H1 (cell line): ENCODE measurements around the gene KLF9. TPM values are rescaled to one million over a fixed set of nuclear protein-coding genes. Genes with fewer than 3 reads are reported as not detected.

Experiments used
- CTCF ChIA-PET: fragments of 300-600 bp; sonication (Branson Sonifier 250); formaldehyde crosslinking; loops from one replicate; lab custom pipeline; 2021; ENCODE audit not compliant: partially characterized antibody; lab: Charles Lee
- POLR2A ChIA-PET: fragments of 300-600 bp; sonication (Branson Sonifier 250); formaldehyde crosslinking; loops from one replicate; lab custom pipeline; 2021; ENCODE audit warnings: inconsistent platforms; ENCODE audit not compliant: partially characterized antibody; lab: Charles Lee
- DNase-seq, 2 experiments: peaks; one replicate each; pipeline versions ENCODE4 v3.0.0 to v3.0.0-alpha.2; 2010 to 2022; ENCODE audit warnings: low spot score in 2 of 2, low read depth in 1 of 2, mixed read lengths in 1 of 2
- FAIRE-seq: peaks from 2 replicates; lab custom pipeline; 2011; peaks lifted over from hg19 to GRCh38; lab: Jason Lieb, UNC
- H2AFZ ChIP-seq: 2 replicates; pipeline ENCODE4 v1.8.1; 2012; ENCODE audit warnings: low read length, inconsistent platforms
- H2AK5ac ChIP-seq: 2 replicates; pipeline ENCODE4 v1.6.1; 2013; ENCODE audit warnings: low read depth, low read length
- H2BK120ac ChIP-seq: replicated peaks from 2 replicates; pipeline ENCODE3; 2013; ENCODE audit warnings: low read depth, low read length, inconsistent platforms
- H2BK12ac ChIP-seq: 2 replicates; pipeline ENCODE4 v1.6.1; 2013; ENCODE audit warnings: low read depth, low read length
- H2BK15ac ChIP-seq: 2 replicates; pipeline ENCODE4 v1.6.1; 2013; ENCODE audit warnings: low read length
- H2BK20ac ChIP-seq: 2 replicates; pipeline ENCODE4 v1.6.1; 2013; ENCODE audit warnings: low read length
- H2BK5ac ChIP-seq: 2 replicates; pipeline ENCODE4 v1.6.1; 2013; ENCODE audit warnings: low read depth, low read length
- H3K14ac ChIP-seq: 2 replicates; pipeline ENCODE4 v1.6.1; 2013; ENCODE audit warnings: inconsistent platforms; ENCODE audit not compliant: insufficient read length
- H3K18ac ChIP-seq: 2 replicates; pipeline ENCODE4 v1.6.1; 2013; ENCODE audit warnings: low read length; ENCODE audit errors: extremely low read depth
- H3K23ac ChIP-seq: 2 replicates; pipeline ENCODE4 v1.6.1; 2013; ENCODE audit warnings: inconsistent platforms; ENCODE audit not compliant: insufficient read length
- H3K23me2 ChIP-seq: 2 replicates; pipeline ENCODE4 v1.6.1; 2013; ENCODE audit warnings: low read depth, low read length
- H3K27ac ChIP-seq: 2 replicates; pipeline ENCODE4 v1.6.1; 2011; ENCODE audit warnings: low read depth, low read length, inconsistent platforms
- H3K27me3 ChIP-seq, 4 experiments: replicated peaks in 1 of 4; 1 replicate in 1 of 4; 2 replicates in 3 of 4; pipeline versions ENCODE4 v1.6.1 to v1.8.1; 2011 to 2013; ENCODE audit warnings: low read length in 3 of 4, mild to moderate bottlenecking in 3 of 4, inconsistent platforms in 2 of 4, mixed read lengths in 2 of 4, moderate library complexity in 1 of 4; ENCODE audit not compliant: control insufficient read depth in 3 of 4, insufficient read depth in 3 of 4; ENCODE audit errors: extremely low read depth in 1 of 4
- H3K36me3 ChIP-seq, 4 experiments: 2 replicates each; pipeline versions ENCODE4 v1.6.1 to v1.8.1; 2011 to 2013; ENCODE audit warnings: mild to moderate bottlenecking in 4 of 4, low read length in 3 of 4, moderate library complexity in 2 of 4, control low read depth in 1 of 4, inconsistent platforms in 1 of 4; ENCODE audit not compliant: insufficient read depth in 4 of 4, control insufficient read depth in 2 of 4
- H3K4ac ChIP-seq: replicated peaks from 2 replicates; pipeline ENCODE3; 2013; ENCODE audit warnings: low read length, low read depth, mixed read lengths, inconsistent platforms; ENCODE audit not compliant: insufficient read length
- H3K4me1 ChIP-seq, 4 experiments: replicated peaks in 1 of 4; 1 replicate in 1 of 4; 2 replicates in 3 of 4; pipeline versions ENCODE4 v1.6.1 to v1.8.1; 2011 to 2013; ENCODE audit warnings: low read length in 3 of 4, inconsistent platforms in 2 of 4, mixed read lengths in 1 of 4; ENCODE audit not compliant: insufficient read depth in 4 of 4, control insufficient read depth in 3 of 4
- H3K4me2 ChIP-seq, 2 experiments: 2 replicates each; pipeline versions ENCODE4 v1.6.1 to v1.8.1; 2011 to 2013; ENCODE audit warnings: low read depth in 2 of 2, low read length in 2 of 2, control low read depth in 1 of 2, inconsistent platforms in 1 of 2, mild to moderate bottlenecking in 1 of 2; ENCODE audit not compliant: insufficient read depth in 1 of 2
- H3K4me3 ChIP-seq, 4 experiments: fragments of 200-600, 300-600 bp in 1 of 4; sonication (generic), shearing (Covaris generic), sonication (Bioruptor Twin) in 1 of 4; 2 replicates each; pipeline versions ENCODE4 v1.5.1 to v1.8.1; 2011 to 2016; ENCODE audit warnings: low read length in 4 of 4, low read depth in 3 of 4, control low read depth in 2 of 4, inconsistent platforms in 2 of 4, mild to moderate bottlenecking in 2 of 4, mixed read lengths in 1 of 4, moderate library complexity in 1 of 4; ENCODE audit not compliant: insufficient read depth in 2 of 4; ENCODE audit errors: extremely low read depth in 1 of 4
- H3K56ac ChIP-seq: replicated peaks from 2 replicates; pipeline ENCODE3; 2013; ENCODE audit warnings: low read depth, mild to moderate bottlenecking, mixed read lengths, low read length, inconsistent platforms; ENCODE audit not compliant: insufficient read length
- H3K79me1 ChIP-seq: 2 replicates; pipeline ENCODE4 v1.6.1; 2013; ENCODE audit warnings: low read depth, low read length, control low read depth
- H3K79me2 ChIP-seq, 2 experiments: 2 replicates each; pipeline versions ENCODE4 v1.6.1 to v1.8.1; 2012 to 2013; ENCODE audit warnings: low read length in 2 of 2, mild to moderate bottlenecking in 2 of 2, inconsistent platforms in 1 of 2; ENCODE audit not compliant: insufficient read depth in 2 of 2, control insufficient read depth in 1 of 2
- H3K9ac ChIP-seq, 4 experiments: replicated peaks in 1 of 4; 1 replicate in 1 of 4; 2 replicates in 3 of 4; pipeline versions ENCODE4 v1.6.1 to v1.8.1; 2011 to 2013; ENCODE audit warnings: low read depth in 3 of 4, low read length in 3 of 4, control low read depth in 2 of 4, mild to moderate bottlenecking in 2 of 4, moderate library complexity in 2 of 4, inconsistent platforms in 1 of 4; ENCODE audit errors: extremely low read depth in 1 of 4
- H3K9me3 ChIP-seq, 2 experiments: 2 replicates each; pipeline versions ENCODE4 v1.6.1 to v1.8.1; 2012 to 2013; ENCODE audit warnings: mild to moderate bottlenecking in 2 of 2, moderate library complexity in 2 of 2, control low read depth in 1 of 2, inconsistent platforms in 1 of 2, low read depth in 1 of 2, low read length in 1 of 2, mixed read lengths in 1 of 2; ENCODE audit not compliant: insufficient read depth in 2 of 2
- H4K20me1 ChIP-seq, 2 experiments: replicated peaks in 1 of 2; 2 replicates each; pipeline versions ENCODE3 to v1.8.1; 2011 to 2013; ENCODE audit warnings: inconsistent platforms in 2 of 2, low read length in 2 of 2, mild to moderate bottlenecking in 1 of 2; ENCODE audit not compliant: insufficient read depth in 2 of 2, control insufficient read depth in 1 of 2
- H4K5ac ChIP-seq: 2 replicates; pipeline ENCODE4 v1.6.1; 2013; ENCODE audit warnings: low read length, low read depth, mixed read lengths, inconsistent platforms; ENCODE audit not compliant: insufficient read length
- H4K8ac ChIP-seq: 2 replicates; pipeline ENCODE4 v1.8.0; 2013; ENCODE audit warnings: mild to moderate bottlenecking, moderate library complexity, low read length, inconsistent platforms; ENCODE audit not compliant: insufficient read depth; ENCODE audit errors: extremely low read depth
- H4K91ac ChIP-seq: replicated peaks from 2 replicates; pipeline ENCODE3; 2013; ENCODE audit warnings: low read length, mixed read lengths, inconsistent platforms; ENCODE audit not compliant: insufficient read length
- ASH2L ChIP-seq: fragments of 200-600, 300-600 bp; sonication (generic); IDR thresholded peaks from one replicate; pipeline ENCODE4 v1.7.1; 2017; ENCODE audit warnings: low read length
- CEBPB ChIP-seq: IDR thresholded peaks from 2 replicates; pipeline ENCODE4 v1.6.1; 2012; ENCODE audit warnings: low read depth, low read length
- GABPA ChIP-seq: IDR thresholded peaks from 2 replicates; pipeline ENCODE4 v1.6.1; 2011; ENCODE audit warnings: mild to moderate bottlenecking, low read length, moderate library complexity, borderline replicate concordance; ENCODE audit not compliant: insufficient read depth
- GTF2F1 ChIP-seq: IDR thresholded peaks from 2 replicates; pipeline ENCODE4 v1.6.1; 2012; ENCODE audit warnings: low read depth, low read length, improper control_type of control experiment, borderline replicate concordance
- MAFK ChIP-seq: IDR thresholded peaks from 2 replicates; pipeline ENCODE4 v1.6.1; 2012; ENCODE audit warnings: low read depth, mild to moderate bottlenecking, improper control_type of control experiment, low read length
- NRF1 ChIP-seq: IDR thresholded peaks from 2 replicates; pipeline ENCODE4 v1.6.1; 2011; ENCODE audit warnings: mild to moderate bottlenecking, low read depth, low read length, improper control_type of control experiment
- PHF8 ChIP-seq: fragments of 200-600 bp; sonication (generic); conservative IDR thresholded peaks from 2 replicates; pipeline ENCODE4 v1.7.1; 2012; ENCODE audit warnings: low read depth, mild to moderate bottlenecking, inconsistent platforms, low read length, moderate library complexity
- RAD21 ChIP-seq, 2 experiments: IDR thresholded peaks in 1 of 2; conservative IDR thresholded peaks in 1 of 2; 2 replicates each; pipeline ENCODE4 v1.6.1; 2011; ENCODE audit warnings: low read depth in 2 of 2, low read length in 2 of 2, improper control_type of control experiment in 1 of 2, inconsistent platforms in 1 of 2, mild to moderate bottlenecking in 1 of 2, moderate library complexity in 1 of 2
- SP1 ChIP-seq: IDR thresholded peaks from 2 replicates; pipeline ENCODE4 v1.6.1; 2011; ENCODE audit warnings: low read depth, low read length
- TAF7 ChIP-seq: optimal IDR thresholded peaks from 2 replicates; pipeline ENCODE3; 2011; ENCODE audit warnings: low read depth, mild to moderate bottlenecking, inconsistent platforms, low read length, moderate library complexity, borderline replicate concordance
- TCF12 ChIP-seq: IDR thresholded peaks from 2 replicates; pipeline ENCODE4 v1.6.1; 2011; ENCODE audit warnings: low read depth, mild to moderate bottlenecking, low read length
- TEAD4 ChIP-seq: IDR thresholded peaks from 2 replicates; pipeline ENCODE4 v1.6.1; 2012; ENCODE audit warnings: low read depth, low read length, inconsistent platforms, mixed read lengths
- YY1 ChIP-seq: IDR thresholded peaks from 2 replicates; pipeline ENCODE4 v1.6.1; 2011; ENCODE audit warnings: low read depth, mild to moderate bottlenecking, low read length
- ZNF274 ChIP-seq: IDR thresholded peaks from 2 replicates; pipeline ENCODE4 v1.7.0; 2012; ENCODE audit warnings: low read length, borderline replicate concordance; ENCODE audit errors: extremely low read depth
- WGBS, 2 experiments: shearing (Covaris generic) in 1 of 2; methylation state at CpG; one replicate each; pipeline versions ENCODE4 v1.1.6 to v1.1.7; 2013 to 2015; ENCODE audit warnings: low lambda C conversion rate in 2 of 2, mixed read lengths in 2 of 2, inconsistent platforms in 1 of 2, low coverage in 1 of 2, missing lambda C conversion rate in 1 of 2; ENCODE audit not compliant: insufficient replicate concordance in 2 of 2, insufficient coverage in 1 of 2, insufficient read length in 1 of 2; ENCODE audit errors: extremely low coverage in 1 of 2, missing lambda C conversion rate in 1 of 2; 5-methylcytosine and 5-hydroxymethylcytosine counted together
- polyA plus RNA-seq, 7 experiments: library from polyadenylated mRNA; depleted of rRNA in 3 of 7; stranded (reverse) in 5 of 7; unstranded in 2 of 7; fragments of >200 nt in 5 of 7; fragments of 200-250 nt in 2 of 7; gene quantifications; 1 replicate in 5 of 7; 2 replicates in 1 of 7; 4 replicates in 1 of 7; pipeline versions ENCODE4 v1.2.1 to v1.2.3, GENCODE V29; 2011 to 2013; ENCODE audit warnings: missing spikeins in 2 of 7, mixed read lengths in 2 of 7
- total RNA-seq: library from RNA; stranded (reverse); fragmentation: NEBNext Ultra II Directional; extraction: Animal tissue kit (Norgen Biotek cat#: 25700); gene quantifications from 2 replicates; pipeline ENCODE4 v1.2.1, GENCODE V29; 2021

The KLF9 gene
- total and polyA plus RNA-seq, 2 of the 8 experiments (the other 6 are each of a cell fraction or from before 2014, with no cell fraction given), result 0.47 to 0.82 TPM

- Histone ChIP-seq H4K91ac (no peak overlapping the region), H3K4me2 (peak overlapping the region in 1 of 2 experiments; percentile 8; a peak in 1 of 4 replicates), H3K36me3 (no peaks in the 10 kb centered on the region), H3K9me3 (no peaks in the 10 kb centered on the region), H3K4ac (no peak overlapping the region), H3K23me2 (no peaks in the 10 kb centered on the region), H2BK12ac (no peak overlapping the region), H4K5ac (no peak overlapping the region), H3K4me3 (no peak overlapping the region), H4K8ac (no peak overlapping the region), H3K27me3 (peaks cover 2 to 13% (median 5%) of the 10 kb centered on the region in 4 experiments), H3K4me1 (peaks cover 4 to 14% (median 6%) of the 10 kb centered on the region in 4 experiments; a peak in 4 of 7 replicates), H3K18ac (no peak overlapping the region), H3K27ac (no peak overlapping the region), H4K20me1 (no peaks in the 10 kb centered on the region), H2AK5ac (no peak overlapping the region), H3K56ac (no peak overlapping the region), H3K14ac (no peak overlapping the region), H3K9ac (peak overlapping the region in 1 of 4 experiments; percentile 15; a peak in 1 of 7 replicates), H3K79me2 (no peaks in the 10 kb centered on the region), H2BK5ac (no peak overlapping the region), H2BK20ac (0 out of 2 replicates have a peak overlapping the region, but pooled peaks have one; percentile 29), H3K79me1 (no peaks in the 10 kb centered on the region), H2BK15ac (no peak overlapping the region), H2AFZ (peak overlapping the region; percentile 28; the same call in 1 of the 2 replicates), H3K23ac (no peak overlapping the region), H2BK120ac (no peak overlapping the region)
- CTCF ChIA-PET, result interaction anchor here (0.6 to 2.4 kb wide), 6 partner anchors 13 to 1672 kb away, joined by 3 to 9 read pairs (median 4); no protein-coding TSS in a partner anchor
- WGBS, 2 experiments, result 71% methylated on average over 6 of the region's 6 CpGs; no CpG with 5 or more reads in 1 of the 2 experiments
- FAIRE-seq, result peak; percentile 28
- no peak for DNase-seq
- POLR2A ChIA-PET, result interaction anchor here (0.7 to 5.1 kb wide), 3 partner anchors 13 to 196 kb away, joined by 3 to 28 read pairs (median 4); no protein-coding TSS in a partner anchor
- TF ChIP-seq CEBPB (no peak), MAFK (no peak), ZNF274 (no peak), RAD21 (IDR thresholded peaks at IDR 0.05 in 1 of 2, conservative IDR thresholded peaks at IDR 0.05 in 1 of 2; ENCODE audit: low read depth in 2 of 2, low read length in 2 of 2) (peak in 1 of 2 experiments; percentile 14; a peak in 1 of 4 replicates), GTF2F1 (no peak), YY1 (no peak), TEAD4 (no peak), GABPA (no peak), TCF12 (no peak), NRF1 (no peak), SP1 (no peak), TAF7 (no peak), PHF8 (no peak), ASH2L (peak; percentile 69)
Observed at GRCh38 chr9:70406434-70406862, 8.0 kb downstream of the KLF9 start.
